Brain microvascular endothelial cell (primary cell): Measurements from ENCODE around the gene PRRG3.

Experiments used
- DNase-seq: peaks from one replicate; pipeline ENCODE4 v3.0.0-alpha.2; 2020
- H3K27ac ChIP-seq: fragments of 250-450 bp; sonication (Bioruptor Pico); 2 replicates; pipeline ENCODE4 v1.5.1; 2020; ENCODE audit warnings: mild to moderate bottlenecking, moderate library complexity
- H3K27me3 ChIP-seq: fragments of 250-450 bp; sonication (Bioruptor Pico); replicated peaks from 2 replicates; pipeline ENCODE4 v1.5.1; 2020; ENCODE audit warnings: mild to moderate bottlenecking
- H3K36me3 ChIP-seq: fragments of 250-450 bp; sonication (Bioruptor Pico); replicated peaks from 2 replicates; pipeline ENCODE4 v1.5.1; 2020; ENCODE audit warnings: mild to moderate bottlenecking
- H3K4me3 ChIP-seq: 2 replicates; pipeline ENCODE4 v1.5.1; 2011; ENCODE audit warnings: low read depth, mild to moderate bottlenecking, control low read depth, low read length, moderate library complexity
- CTCF ChIP-seq: IDR thresholded peaks from 2 replicates; pipeline ENCODE4 v1.5.1; 2011; ENCODE audit warnings: low read depth, mild to moderate bottlenecking, moderate library complexity, low read length, control low read depth, inconsistent platforms; ENCODE audit errors: missing control alignments
- in situ Hi-C: cut with HindIII; loops from 2 replicates; pipeline ENCODE4 v1.10.0; 2017; ENCODE audit warnings: low sequenced_read_pairs, low pct_ligation_motif_present

Gene PRRG3

DNA sequence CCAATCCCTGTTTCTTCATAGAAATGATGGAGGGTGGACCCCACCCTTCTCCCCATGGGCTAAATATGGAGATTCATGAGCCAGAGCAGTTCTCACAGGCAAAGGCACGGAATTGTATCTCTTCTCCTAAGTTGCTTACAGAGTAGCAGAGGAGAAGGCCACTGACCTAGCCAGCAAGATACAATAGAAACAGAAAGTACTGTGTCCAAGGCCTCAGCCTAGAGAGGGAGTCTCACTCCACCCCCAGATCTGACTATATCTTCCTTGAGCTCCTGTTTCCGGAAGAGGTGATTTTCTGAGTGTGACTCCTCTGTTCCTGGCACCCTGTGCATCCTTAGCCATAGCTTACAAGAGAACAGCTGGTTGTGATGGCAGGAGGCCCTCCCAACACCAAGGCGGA is 20.5 kb downstream of the PRRG3 start, which contains the start of gene FATE1:
Gene FATE1, plus strand, starts transcription at position 284 of the 400 bp plus-strand sequence. Its CDS starts 85 bp downstream, at position 369.
- in situ Hi-C loops, result no loop called here
- no peaks in the 10 kb centered on the region for H3K36me3 ChIP-seq
- no peaks in the 10 kb centered on the region for H3K27me3 ChIP-seq
- H3K27ac ChIP-seq, result no peak within 1 kb of the TSS
- no peak for DNase-seq
- no peak within 1 kb of the TSS for H3K4me3 ChIP-seq
- TF ChIP-seq CTCF, result no peak

DNA sequence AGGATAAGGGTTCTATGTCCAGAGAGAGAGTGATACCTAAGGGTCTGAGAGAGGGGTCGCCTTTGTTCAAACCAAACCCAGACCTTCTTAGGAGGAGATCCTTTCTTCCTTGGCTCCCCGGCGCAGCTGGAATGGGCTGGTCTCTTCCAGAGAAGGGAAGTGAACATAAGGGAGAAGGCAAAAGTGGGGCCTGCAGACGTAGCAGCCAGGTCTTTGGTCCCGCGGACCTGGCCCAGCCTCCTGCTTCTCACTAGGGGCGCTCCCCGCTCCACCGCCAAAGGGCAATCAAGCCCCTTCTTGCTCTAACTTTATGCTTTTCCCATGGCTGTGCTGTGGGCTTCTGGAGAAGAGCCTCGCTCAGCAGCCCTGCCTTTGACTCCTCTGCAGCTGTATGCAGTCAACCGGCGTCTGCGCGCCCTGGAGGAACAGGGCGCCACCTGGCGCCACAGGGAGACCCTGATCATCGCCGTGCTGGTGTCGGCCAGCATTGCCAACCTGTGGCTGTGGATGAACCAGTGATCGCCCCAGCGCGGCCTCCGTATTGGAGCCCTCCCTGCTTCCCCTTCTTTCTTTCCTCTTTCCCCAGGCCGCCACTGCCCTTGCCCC is 27.1 kb downstream of the PRRG3 start:
- no peaks in the 10 kb centered on the region for H3K27me3 ChIP-seq
- H3K36me3 ChIP-seq, result no peaks in the 10 kb centered on the region
- H3K27ac ChIP-seq, result no peak overlapping the region
- no peak for DNase-seq
- peak; percentile 48 for TF ChIP-seq CTCF
- H3K4me3 ChIP-seq, result no peak overlapping the region
- in situ Hi-C loops, result no loop called here

DNA sequence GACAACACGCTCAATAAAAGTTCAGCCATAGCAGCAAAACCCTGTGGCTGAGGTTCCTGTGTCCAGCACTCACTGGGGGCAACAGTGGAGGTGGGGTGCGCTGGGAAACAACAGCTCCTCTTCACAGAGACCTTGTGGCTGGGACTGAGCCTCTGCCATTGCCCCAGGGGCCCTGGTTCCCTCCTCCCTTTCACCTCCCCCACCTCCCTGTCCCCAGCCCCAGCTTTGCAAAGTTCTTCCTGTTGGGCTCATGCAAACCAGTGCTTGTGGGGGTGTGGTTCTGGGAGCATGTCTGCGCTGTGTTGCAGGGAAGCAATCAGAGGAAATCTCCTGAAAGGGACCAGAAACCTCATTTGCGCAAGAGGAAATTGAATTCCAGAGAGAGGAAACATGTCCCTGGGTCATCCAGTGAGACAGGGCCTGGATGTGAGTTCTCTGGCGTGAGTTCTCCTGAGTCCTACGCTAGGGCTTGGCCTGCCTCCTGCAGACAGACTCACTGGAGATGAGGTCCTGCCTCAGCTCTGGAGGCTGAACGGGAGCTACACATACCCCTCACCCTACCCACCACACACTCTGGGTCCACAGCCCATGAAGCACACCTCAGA is 28.0 kb downstream of the PRRG3 start:
- no peak overlapping the region for H3K4me3 ChIP-seq
- H3K36me3 ChIP-seq, result no peaks in the 10 kb centered on the region
- no peaks in the 10 kb centered on the region for H3K27me3 ChIP-seq
- in situ Hi-C loops, result no loop called here
- TF ChIP-seq CTCF, result no peak
- no peak overlapping the region for H3K27ac ChIP-seq
- no peak for DNase-seq

GRCh38 chrX:151724563-151725337 is 29.5 kb downstream of the PRRG3 start:
- Histone ChIP-seq H3K4me3 (no peak overlapping the region), H3K36me3 (no peaks in the 10 kb centered on the region), H3K27ac (no peak overlapping the region), H3K27me3 (no peaks in the 10 kb centered on the region)
- no peak for TF ChIP-seq CTCF
- DNase-seq, result no peak
- in situ Hi-C loops, result no loop called here

DNA sequence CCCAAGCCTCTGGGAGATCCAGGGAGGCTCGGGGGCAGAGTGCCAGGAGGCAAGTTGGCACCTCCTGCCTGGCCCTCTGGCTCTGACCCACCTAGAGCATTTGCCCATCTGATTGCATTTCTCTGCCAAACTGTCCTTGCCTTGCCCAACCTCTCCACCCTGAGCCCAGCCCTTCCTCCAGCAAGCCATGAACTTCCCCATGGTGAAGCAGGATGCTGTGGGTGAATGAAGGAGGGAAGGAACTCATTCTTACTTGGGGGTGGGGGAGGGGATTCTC is 30.0 kb downstream of the PRRG3 start:
- no peaks in the 10 kb centered on the region for H3K27me3 ChIP-seq
- no peak for TF ChIP-seq CTCF

More for the DNA sequence above, 30.0 kb downstream of the PRRG3 start:
- H3K27ac ChIP-seq, result no peak overlapping the region
- H3K36me3 ChIP-seq, result no peaks in the 10 kb centered on the region
- in situ Hi-C loops, result no loop called here
- DNase-seq, result no peak
- no peak overlapping the region for H3K4me3 ChIP-seq
